Left cardiac atrium (tissue), 4 donors: ENCODE data around the gene FAM3C. TPM values are rescaled to one million over a fixed set of nuclear protein-coding genes. Genes with fewer than 3 reads are reported as not detected.
A peak's percentile ranks its signal among the peaks of the same experiment; 100 is the strongest.

Experiments used
- ATAC-seq, 2 donors: fragments of 200-7000 bp; cut with Tn5 transposase; one replicate each; pipeline ENCODE4 v1.9.1; 2020; ENCODE audit warnings: mild to moderate bottlenecking in 2 of 2, moderate library complexity in 2 of 2
- DNase-seq: peaks from one replicate; pipeline ENCODE4 v3.0.0-alpha.2; 2020
- intact Hi-C, 2 donors: fragments of 100-400 bp; cut with DNase I; formaldehyde crosslinking; loops; one replicate each; pipeline versions ENCODE4 v1.14.1 to v1.15.1; 2022 to 2023
- total RNA-seq, 2 donors: library from RNA; stranded (reverse); fragmentation: NEBNext Ultra II Directional; extraction: Animal tissue kit (Norgen Biotek cat#: 25700); gene quantifications; one replicate each; pipeline ENCODE4 v1.2.1, GENCODE V29; 2021
- donor health status: DM: no; HTN: yes; CAD: no.
- donor health status: DM: no; HTN: yes; CAD: no; lungs with severe emphysema.
- donor health status: DM: yes; HTN: yes; CAD: no.
- donor health status: Dilated cardiomyopathy.

The FAM3C gene
- total RNA-seq, 2 donors from 2014 or later, result 47.5 to 68.4 TPM

- DNase-seq (no peak), ATAC-seq (no peak)
- intact Hi-C loops, result no loop called here
Observed at GRCh38 chr7:121313220-121313792, 82.8 kb downstream of the FAM3C start.

GRCh38 chr7:121307021-121307574 lies 89.0 kb downstream of the FAM3C start:
- no peak for ATAC-seq
- intact Hi-C loops, result no loop called here

GRCh38 chr7:121306565-121306964 lies 89.5 kb downstream of the FAM3C start:
- DNase-seq (no peak), ATAC-seq (no peak)
- intact Hi-C loops, result no loop called here

More at GRCh38 chr7:121307021-121307574, 89.0 kb downstream of the FAM3C start:
- no peak for DNase-seq

GRCh38 chr7:121305109-121305508 lies 91.0 kb downstream of the FAM3C start:
- intact Hi-C loops, result no loop called here
- ATAC-seq (peak in 1 of 2 donors; percentile 23), DNase-seq (no peak)

GRCh38 chr7:121304102-121304658 lies 91.9 kb downstream of the FAM3C start:
- intact Hi-C loops, result no loop called here
- DNase-seq (no peak), ATAC-seq (no peak)

- ATAC-seq, result no peak
- intact Hi-C loops, result no loop called here
- DNase-seq, result no peak
Observed at GRCh38 chr7:121303422-121304101, 92.5 kb downstream of the FAM3C start.

- intact Hi-C loops, result no loop called here
- no peak for ATAC-seq
- no peak for DNase-seq
Observed at GRCh38 chr7:121302214-121302745, 93.8 kb downstream of the FAM3C start.

GRCh38 chr7:121301446-121302213 lies 94.5 kb downstream of the FAM3C start:
- no peak for DNase-seq
- intact Hi-C loops, result no loop called here
- no peak for ATAC-seq

- ATAC-seq, result no peak
- intact Hi-C loops, result no loop called here
- no peak for DNase-seq
Observed at GRCh38 chr7:121300685-121301420, 95.3 kb downstream of the FAM3C start.

Other genes starting within 250 kb of the FAM3C start
- not detected for gene WNT16, start 67.3 kb downstream of the FAM3C start, total RNA-seq